Peyer's patch (tissue), 4 donors: ENCODE results near the gene CD247. TPM values are rescaled to one million over a fixed set of nuclear protein-coding genes. Genes with fewer than 3 reads are reported as not detected.

Source experiments
- DNase-seq, 3 donors: peaks; one replicate each; pipeline ENCODE4 v3.0.0-alpha.2; 2017 to 2019
- H3K27ac ChIP-seq, 4 donors: fragments of 200-600 bp; sonication (generic); one replicate each; pipeline ENCODE4 v1.5.1; 2016 to 2019
- H3K27me3 ChIP-seq, 2 donors: fragments of 200-600 bp; sonication (generic); one replicate each; pipeline ENCODE4 v1.5.1; 2019
- H3K36me3 ChIP-seq, 3 donors: fragments of 200-600 bp; sonication (generic); one replicate each; pipeline ENCODE4 v1.5.1; 2016 to 2019
- H3K4me1 ChIP-seq, 4 donors: fragments of 200-600 bp; sonication (generic); one replicate each; pipeline ENCODE4 v1.5.1; 2016 to 2019
- H3K4me3 ChIP-seq, 4 donors: fragments of 200-600 bp; sonication (generic); 1 replicate in 3 of 4; 2 replicates in 1 of 4; pipeline ENCODE4 v1.5.1; 2016 to 2019; ENCODE audit warnings: mild to moderate bottlenecking in 1 of 4
- H3K9me3 ChIP-seq, 4 donors: fragments of 200-600 bp; sonication (generic); one replicate each; pipeline ENCODE4 v1.5.1; 2016 to 2019; ENCODE audit warnings: mild to moderate bottlenecking in 1 of 4
- CTCF ChIP-seq, 6 experiments: fragments of 450-650 bp in 4 of 6; fragments of 200-600 bp in 2 of 6; sonication (generic) in 1 of 6; IDR thresholded peaks; one replicate each; pipeline ENCODE4 v1.5.1; 2017 to 2019; ENCODE audit warnings: antibody characterized with exemption in 6 of 6, mild to moderate bottlenecking in 3 of 6, moderate library complexity in 1 of 6
- POLR2A ChIP-seq, 2 donors: fragments of 450-650 bp; IDR thresholded peaks; one replicate each; pipeline ENCODE4 v1.5.1; 2017; ENCODE audit warnings: antibody characterized with exemption in 2 of 2, mild to moderate bottlenecking in 2 of 2, moderate library complexity in 2 of 2
- total RNA-seq, 4 donors: library from RNA; depleted of rRNA; stranded (reverse); fragments of >200 nt; gene quantifications; one replicate each; pipeline ENCODE4 v1.1.0, GENCODE V29; 2016

The CD247 gene
- total RNA-seq, 4 donors from 2014 or later: 1.9 to 7.4 (median 3.9) TPM; not detected in 1

GRCh38 chr1:167452483-167452882 lies 65.8 kb downstream of the CD247 start:
- no peaks in the 10 kb centered on the region for H3K36me3 ChIP-seq
- DNase-seq: peak in 1 of 3 donors; percentile 35
- no peak overlapping the region for H3K4me3 ChIP-seq
- H3K4me1 ChIP-seq: peaks cover 0 to 7% (median 2%) of the 10 kb centered on the region in 4 donors
- TF ChIP-seq CTCF (IDR thresholded peaks at IDR 0.05) (no peak), POLR2A (IDR thresholded peaks at IDR 0.05) (no peak)
- H3K27me3 ChIP-seq: no peaks in the 10 kb centered on the region
- H3K27ac ChIP-seq: no peak overlapping the region
- H3K9me3 ChIP-seq: no peaks in the 10 kb centered on the region

- Histone ChIP-seq H3K36me3 (no peaks in the 10 kb centered on the region), H3K27me3 (no peaks in the 10 kb centered on the region), H3K27ac (no peak overlapping the region), H3K9me3 (no peaks in the 10 kb centered on the region), H3K4me3 (no peak overlapping the region), H3K4me1 (peaks cover 0 to 7% (median 0%) of the 10 kb centered on the region in 4 donors)
- TF ChIP-seq POLR2A (IDR thresholded peaks at IDR 0.05) (no peak), CTCF (IDR thresholded peaks at IDR 0.05) (no peak)
- peak in 1 of 3 donors; percentile 42 for DNase-seq
Observed at GRCh38 chr1:167450843-167451242, 67.5 kb downstream of the CD247 start.

GRCh38 chr1:167447521-167448136 lies 70.7 kb downstream of the CD247 start:
- DNase-seq: peak in 2 of 3 donors; percentile 80 to 85
- H3K4me1 ChIP-seq: no peaks in the 10 kb centered on the region
- no peaks in the 10 kb centered on the region for H3K9me3 ChIP-seq
- no peaks in the 10 kb centered on the region for H3K27me3 ChIP-seq
- no peaks in the 10 kb centered on the region for H3K36me3 ChIP-seq
- TF ChIP-seq CTCF (IDR thresholded peaks at IDR 0.05): no peak
- no peak for TF ChIP-seq POLR2A (IDR thresholded peaks at IDR 0.05)
- peak overlapping the region; percentile 35 to 62 (median 50) for H3K27ac ChIP-seq
- no peak overlapping the region for H3K4me3 ChIP-seq

- no peaks in the 10 kb centered on the region for H3K9me3 ChIP-seq
- H3K27ac ChIP-seq: peak overlapping the region in 2 of 4 donors; percentile 56 to 62
- no peak overlapping the region for H3K4me3 ChIP-seq
- no peak for TF ChIP-seq CTCF (IDR thresholded peaks at IDR 0.05)
- no peak for TF ChIP-seq POLR2A (IDR thresholded peaks at IDR 0.05)
- H3K27me3 ChIP-seq: no peaks in the 10 kb centered on the region
- DNase-seq: no peak
- H3K36me3 ChIP-seq: no peaks in the 10 kb centered on the region
- no peaks in the 10 kb centered on the region for H3K4me1 ChIP-seq
Observed at GRCh38 chr1:167446966-167447365, 71.4 kb downstream of the CD247 start.

DNA sequence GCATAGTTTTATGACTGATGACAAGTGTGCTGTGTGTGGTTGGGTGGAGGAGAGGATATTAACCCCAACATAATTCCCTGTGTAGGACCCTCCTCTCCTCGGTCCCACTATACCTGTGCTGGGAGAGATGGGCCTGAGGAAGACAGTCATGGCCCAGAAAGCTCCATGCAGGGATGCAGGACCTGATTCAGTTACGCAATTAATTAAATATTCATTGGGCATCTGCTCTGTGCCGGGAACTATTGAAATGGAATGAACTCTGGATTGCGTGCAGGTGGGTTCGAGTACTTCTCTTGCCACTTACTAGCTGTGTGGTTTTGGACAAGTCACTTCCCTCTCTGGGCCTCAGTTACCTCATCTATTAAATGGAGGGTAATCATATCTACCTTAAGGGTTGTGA lies 74.6 kb downstream of the CD247 start:
- no peak overlapping the region for H3K4me3 ChIP-seq

More for the DNA sequence above, 74.6 kb downstream of the CD247 start:
- DNase-seq: no peak
- Histone ChIP-seq H3K36me3 (no peaks in the 10 kb centered on the region), H3K27me3 (no peaks in the 10 kb centered on the region), H3K27ac (no peak overlapping the region), H3K4me1 (peaks cover 0 to 6% (median 3%) of the 10 kb centered on the region in 4 donors), H3K9me3 (no peaks in the 10 kb centered on the region)
- no peak for TF ChIP-seq CTCF (IDR thresholded peaks at IDR 0.05)
- TF ChIP-seq POLR2A (IDR thresholded peaks at IDR 0.05): no peak
